ENCODE data around the gene ZDHHC14.

DNA sequence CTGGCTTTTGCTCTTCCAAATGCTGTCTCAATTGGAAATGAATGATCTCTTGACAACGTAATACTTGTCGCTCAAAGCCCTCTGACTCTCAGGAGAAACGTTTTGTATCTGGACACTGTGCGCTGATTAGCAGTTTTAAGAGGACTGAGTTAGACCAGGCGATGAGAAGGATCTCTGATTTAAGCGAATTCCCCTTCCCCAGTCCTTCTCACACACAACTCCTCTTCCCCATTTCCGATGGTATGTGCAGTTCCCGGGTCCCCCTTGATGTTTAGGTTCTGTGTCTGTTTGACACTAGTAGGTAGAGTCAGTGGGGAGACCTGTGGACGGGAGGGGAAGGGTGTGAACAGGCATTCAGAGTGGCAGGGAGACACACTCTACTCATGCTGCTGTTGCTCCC lies 2.5 kb downstream of the ZDHHC14 start:
- TF ChIP-seq POLR2A (IDR thresholded peaks at IDR 0.05; ENCODE audit: low read length) (no peak), CTCF (IDR thresholded peaks at IDR 0.05) (no peak), POLR2AphosphoS2 (conservative IDR thresholded peaks at IDR 0.05; ENCODE audit: low read length) (no peak), KDM5A (IDR thresholded peaks at IDR 0.05) (no peak)
- TF ChIP-seq, protein P1, sequence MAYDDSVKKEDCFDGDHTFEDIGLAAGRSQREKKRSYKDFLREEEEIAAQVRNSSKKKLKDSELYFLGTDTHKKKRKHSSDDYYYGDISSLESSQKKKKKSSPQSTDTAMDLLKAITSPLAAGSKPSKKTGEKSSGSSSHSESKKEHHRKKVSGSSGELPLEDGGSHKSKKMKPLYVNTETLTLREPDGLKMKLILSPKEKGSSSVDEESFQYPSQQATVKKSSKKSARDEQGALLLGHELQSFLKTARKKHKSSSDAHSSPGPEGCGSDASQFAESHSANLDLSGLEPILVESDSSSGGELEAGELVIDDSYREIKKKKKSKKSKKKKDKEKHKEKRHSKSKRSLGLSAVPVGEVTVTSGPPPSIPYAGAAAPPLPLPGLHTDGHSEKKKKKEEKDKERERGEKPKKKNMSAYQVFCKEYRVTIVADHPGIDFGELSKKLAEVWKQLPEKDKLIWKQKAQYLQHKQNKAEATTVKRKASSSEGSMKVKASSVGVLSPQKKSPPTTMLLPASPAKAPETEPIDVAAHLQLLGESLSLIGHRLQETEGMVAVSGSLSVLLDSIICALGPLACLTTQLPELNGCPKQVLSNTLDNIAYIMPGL (CRISPR knock-in tag; IDR thresholded peaks at IDR 0.05; ENCODE audit: borderline replicate concordance): no peak

Data from A549 (cell line).